Ishikawa (cell line): Measurements from ENCODE around the gene STH.

Source experiments
- CEBPB ChIP-seq: IDR thresholded peaks from 2 replicates; pipeline ENCODE4 v1.6.1; 2012
- CREB1 ChIP-seq: IDR thresholded peaks from 2 replicates; pipeline ENCODE4 v1.6.1; 2012; ENCODE audit warnings: low read depth
- EGR1 ChIP-seq: IDR thresholded peaks from 2 replicates; pipeline ENCODE4 v1.6.1; 2012
- EP300 ChIP-seq: IDR thresholded peaks from 2 replicates; pipeline ENCODE4 v1.6.1; 2012; ENCODE audit warnings: borderline replicate concordance
- FOXM1 ChIP-seq: IDR thresholded peaks from 2 replicates; pipeline ENCODE4 v1.6.1; 2012; ENCODE audit warnings: low read depth, borderline replicate concordance
- NFIC ChIP-seq: IDR thresholded peaks from 2 replicates; pipeline ENCODE4 v1.6.1; 2012
- RAD21 ChIP-seq: IDR thresholded peaks from 2 replicates; pipeline ENCODE4 v1.6.1; 2012; ENCODE audit warnings: low read depth
- TAF1 ChIP-seq: IDR thresholded peaks from 2 replicates; pipeline ENCODE4 v1.6.1; 2012; ENCODE audit warnings: low read depth, mild to moderate bottlenecking
- TCF12 ChIP-seq: IDR thresholded peaks from 2 replicates; pipeline ENCODE4 v1.6.1; 2012; ENCODE audit warnings: low read depth
- TEAD4 ChIP-seq: IDR thresholded peaks from 2 replicates; pipeline ENCODE4 v1.6.1; 2012
- YY1 ChIP-seq: IDR thresholded peaks from 2 replicates; pipeline ENCODE4 v1.6.1; 2012; ENCODE audit warnings: low read depth
- ZBTB7A ChIP-seq: IDR thresholded peaks from 2 replicates; pipeline ENCODE4 v1.6.1; 2012; ENCODE audit warnings: low read depth
- TF ChIP-seq, protein P1 (sequence below): IDR thresholded peaks from 2 replicates; pipeline ENCODE4 v1.6.1; 2012
- TF ChIP-seq, protein P2 (sequence below): IDR thresholded peaks from 2 replicates; pipeline ENCODE4 v1.6.1; 2012
- TF ChIP-seq, protein P3 (sequence below): IDR thresholded peaks from 2 replicates; pipeline ENCODE4 v1.6.1; 2012; ENCODE audit warnings: low read depth, mild to moderate bottlenecking

Gene STH

GRCh38 chr17:46044989-46045388 is 45.9 kb downstream of the STH start:
- TF ChIP-seq EP300 (no peak), RAD21 (no peak), TAF1 (no peak), CREB1 (no peak)
- TF ChIP-seq, protein P1, sequence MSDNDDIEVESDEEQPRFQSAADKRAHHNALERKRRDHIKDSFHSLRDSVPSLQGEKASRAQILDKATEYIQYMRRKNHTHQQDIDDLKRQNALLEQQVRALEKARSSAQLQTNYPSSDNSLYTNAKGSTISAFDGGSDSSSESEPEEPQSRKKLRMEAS = no peak

GRCh38 chr17:46045639-46046038 is 46.6 kb downstream of the STH start:
- TF ChIP-seq EP300 = no peak
- TF ChIP-seq, protein P2, sequence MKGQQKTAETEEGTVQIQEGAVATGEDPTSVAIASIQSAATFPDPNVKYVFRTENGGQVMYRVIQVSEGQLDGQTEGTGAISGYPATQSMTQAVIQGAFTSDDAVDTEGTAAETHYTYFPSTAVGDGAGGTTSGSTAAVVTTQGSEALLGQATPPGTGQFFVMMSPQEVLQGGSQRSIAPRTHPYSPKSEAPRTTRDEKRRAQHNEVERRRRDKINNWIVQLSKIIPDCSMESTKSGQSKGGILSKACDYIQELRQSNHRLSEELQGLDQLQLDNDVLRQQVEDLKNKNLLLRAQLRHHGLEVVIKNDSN = no peak
- TF ChIP-seq RAD21 = no peak
- TF ChIP-seq, protein P1 = no peak
- no peak for TF ChIP-seq YY1
- TF ChIP-seq EGR1 = no peak
- no peak for TF ChIP-seq NFIC
- TF ChIP-seq, protein P3, sequence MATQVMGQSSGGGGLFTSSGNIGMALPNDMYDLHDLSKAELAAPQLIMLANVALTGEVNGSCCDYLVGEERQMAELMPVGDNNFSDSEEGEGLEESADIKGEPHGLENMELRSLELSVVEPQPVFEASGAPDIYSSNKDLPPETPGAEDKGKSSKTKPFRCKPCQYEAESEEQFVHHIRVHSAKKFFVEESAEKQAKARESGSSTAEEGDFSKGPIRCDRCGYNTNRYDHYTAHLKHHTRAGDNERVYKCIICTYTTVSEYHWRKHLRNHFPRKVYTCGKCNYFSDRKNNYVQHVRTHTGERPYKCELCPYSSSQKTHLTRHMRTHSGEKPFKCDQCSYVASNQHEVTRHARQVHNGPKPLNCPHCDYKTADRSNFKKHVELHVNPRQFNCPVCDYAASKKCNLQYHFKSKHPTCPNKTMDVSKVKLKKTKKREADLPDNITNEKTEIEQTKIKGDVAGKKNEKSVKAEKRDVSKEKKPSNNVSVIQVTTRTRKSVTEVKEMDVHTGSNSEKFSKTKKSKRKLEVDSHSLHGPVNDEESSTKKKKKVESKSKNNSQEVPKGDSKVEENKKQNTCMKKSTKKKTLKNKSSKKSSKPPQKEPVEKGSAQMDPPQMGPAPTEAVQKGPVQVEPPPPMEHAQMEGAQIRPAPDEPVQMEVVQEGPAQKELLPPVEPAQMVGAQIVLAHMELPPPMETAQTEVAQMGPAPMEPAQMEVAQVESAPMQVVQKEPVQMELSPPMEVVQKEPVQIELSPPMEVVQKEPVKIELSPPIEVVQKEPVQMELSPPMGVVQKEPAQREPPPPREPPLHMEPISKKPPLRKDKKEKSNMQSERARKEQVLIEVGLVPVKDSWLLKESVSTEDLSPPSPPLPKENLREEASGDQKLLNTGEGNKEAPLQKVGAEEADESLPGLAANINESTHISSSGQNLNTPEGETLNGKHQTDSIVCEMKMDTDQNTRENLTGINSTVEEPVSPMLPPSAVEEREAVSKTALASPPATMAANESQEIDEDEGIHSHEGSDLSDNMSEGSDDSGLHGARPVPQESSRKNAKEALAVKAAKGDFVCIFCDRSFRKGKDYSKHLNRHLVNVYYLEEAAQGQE = no peak
- TF ChIP-seq CREB1 = no peak
- TF ChIP-seq FOXM1 = no peak
- no peak for TF ChIP-seq ZBTB7A
- TF ChIP-seq TAF1 = no peak
- no peak for TF ChIP-seq TEAD4

DNA sequence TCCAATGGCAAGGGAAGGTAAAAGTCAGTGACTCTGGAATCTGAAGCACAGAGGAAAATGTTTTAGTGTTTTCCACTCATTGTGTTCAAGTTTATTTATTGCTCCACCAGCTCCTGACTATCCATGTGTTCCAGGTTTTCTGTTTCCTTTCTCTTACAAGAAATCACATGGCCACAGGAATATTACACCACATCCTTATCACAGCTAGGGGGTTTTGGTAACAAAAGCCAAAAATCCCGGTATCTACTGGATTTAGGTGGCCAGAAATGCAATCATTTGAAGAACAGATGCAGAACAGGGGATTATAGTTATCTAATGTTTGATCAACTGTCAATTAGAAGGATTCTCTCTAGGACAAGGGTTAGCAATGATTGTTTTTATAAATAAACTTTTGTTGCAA is 47.9 kb downstream of the STH start:
- TF ChIP-seq FOXM1 = no peak
- TF ChIP-seq TCF12 = no peak
- TF ChIP-seq TEAD4 = no peak
- no peak for TF ChIP-seq EGR1
- no peak for TF ChIP-seq EP300
- no peak for TF ChIP-seq RAD21
- no peak for TF ChIP-seq TAF1
- TF ChIP-seq, protein P2 = no peak
- TF ChIP-seq, protein P3 = no peak
- TF ChIP-seq, protein P1 = no peak

- no peak for TF ChIP-seq NFIC
- TF ChIP-seq TAF1 = no peak
These were observed 48.3 kb downstream of the STH start for GRCh38 chr17:46047398-46047797.

- TF ChIP-seq CEBPB = no peak
- TF ChIP-seq TCF12 = no peak
- TF ChIP-seq ZBTB7A = no peak
- TF ChIP-seq RAD21 = no peak
- no peak for TF ChIP-seq TEAD4
- no peak for TF ChIP-seq CREB1
- TF ChIP-seq EGR1 = no peak
These were observed 48.8 kb downstream of the STH start for GRCh38 chr17:46047856-46048255.
